ENCODE measurements around the gene TP53I13.

GRCh38 chr17:29593591-29594518 lies 25.4 kb downstream of the TP53I13 start:
- TF ChIP-seq CTCF (IDR thresholded peaks at IDR 0.05; ENCODE audit: insufficient read depth, low read depth, low read length) (no peak), EZH2 (IDR thresholded peaks at IDR 0.05; ENCODE audit: insufficient read depth, low read length) (peak; percentile 35)

Data from astrocyte (in vitro differentiated cells and primary cell).